A673 (cell line): ENCODE measurements around the gene VDR.

ENCODE experiments used
- EZH2 ChIP-seq: fragments of 200-600 bp; sonication (generic); IDR thresholded peaks from 2 replicates; pipeline ENCODE4 v1.6.1; 2017; ENCODE audit warnings: borderline replicate concordance, low read depth, mild to moderate bottlenecking, mixed read lengths, antibody characterized with exemption, low read length; ENCODE audit not compliant: poor library complexity, severe bottlenecking
- TF ChIP-seq, protein P1 (sequence below): fragments of 300-800, 200-600 bp; sonication (generic); conservative IDR thresholded peaks from 2 replicates; pipeline ENCODE4 v1.5.1; 2017; ENCODE audit warnings: low read depth, mild to moderate bottlenecking, antibody characterized with exemption, low read length, moderate library complexity, mixed read lengths

DNA sequence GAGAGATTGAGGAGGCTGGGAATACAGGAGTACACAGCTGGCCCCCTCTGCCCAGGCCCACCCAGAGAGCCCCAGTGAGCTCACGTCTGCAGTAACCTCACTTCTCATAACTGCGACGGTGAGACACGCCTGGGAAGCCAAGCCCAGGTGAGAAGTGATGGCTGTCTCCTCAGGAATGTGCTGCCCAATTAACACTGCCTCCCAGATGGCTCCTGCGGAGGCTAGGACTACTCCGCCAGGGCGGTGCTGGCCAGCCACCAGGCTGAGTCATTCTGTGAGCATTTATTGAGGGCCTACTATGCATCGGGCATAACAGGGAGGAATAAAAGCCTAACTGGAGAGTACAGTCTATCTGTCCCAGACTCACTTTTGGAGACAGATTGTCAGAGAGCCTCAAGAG, 49.3 kb upstream of the VDR start:
- TF ChIP-seq, protein P1, sequence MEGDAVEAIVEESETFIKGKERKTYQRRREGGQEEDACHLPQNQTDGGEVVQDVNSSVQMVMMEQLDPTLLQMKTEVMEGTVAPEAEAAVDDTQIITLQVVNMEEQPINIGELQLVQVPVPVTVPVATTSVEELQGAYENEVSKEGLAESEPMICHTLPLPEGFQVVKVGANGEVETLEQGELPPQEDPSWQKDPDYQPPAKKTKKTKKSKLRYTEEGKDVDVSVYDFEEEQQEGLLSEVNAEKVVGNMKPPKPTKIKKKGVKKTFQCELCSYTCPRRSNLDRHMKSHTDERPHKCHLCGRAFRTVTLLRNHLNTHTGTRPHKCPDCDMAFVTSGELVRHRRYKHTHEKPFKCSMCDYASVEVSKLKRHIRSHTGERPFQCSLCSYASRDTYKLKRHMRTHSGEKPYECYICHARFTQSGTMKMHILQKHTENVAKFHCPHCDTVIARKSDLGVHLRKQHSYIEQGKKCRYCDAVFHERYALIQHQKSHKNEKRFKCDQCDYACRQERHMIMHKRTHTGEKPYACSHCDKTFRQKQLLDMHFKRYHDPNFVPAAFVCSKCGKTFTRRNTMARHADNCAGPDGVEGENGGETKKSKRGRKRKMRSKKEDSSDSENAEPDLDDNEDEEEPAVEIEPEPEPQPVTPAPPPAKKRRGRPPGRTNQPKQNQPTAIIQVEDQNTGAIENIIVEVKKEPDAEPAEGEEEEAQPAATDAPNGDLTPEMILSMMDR, result no peak
- TF ChIP-seq EZH2, result no peak
